ENCODE measurements around the gene OGFR.

GRCh38 chr20:62774762-62775161 is 29.9 kb upstream of the OGFR start:
- no peak for TF ChIP-seq POLR2A (IDR thresholded peaks at IDR 0.05; ENCODE audit: extremely low read depth, insufficient read length)
- TF ChIP-seq, protein P1, sequence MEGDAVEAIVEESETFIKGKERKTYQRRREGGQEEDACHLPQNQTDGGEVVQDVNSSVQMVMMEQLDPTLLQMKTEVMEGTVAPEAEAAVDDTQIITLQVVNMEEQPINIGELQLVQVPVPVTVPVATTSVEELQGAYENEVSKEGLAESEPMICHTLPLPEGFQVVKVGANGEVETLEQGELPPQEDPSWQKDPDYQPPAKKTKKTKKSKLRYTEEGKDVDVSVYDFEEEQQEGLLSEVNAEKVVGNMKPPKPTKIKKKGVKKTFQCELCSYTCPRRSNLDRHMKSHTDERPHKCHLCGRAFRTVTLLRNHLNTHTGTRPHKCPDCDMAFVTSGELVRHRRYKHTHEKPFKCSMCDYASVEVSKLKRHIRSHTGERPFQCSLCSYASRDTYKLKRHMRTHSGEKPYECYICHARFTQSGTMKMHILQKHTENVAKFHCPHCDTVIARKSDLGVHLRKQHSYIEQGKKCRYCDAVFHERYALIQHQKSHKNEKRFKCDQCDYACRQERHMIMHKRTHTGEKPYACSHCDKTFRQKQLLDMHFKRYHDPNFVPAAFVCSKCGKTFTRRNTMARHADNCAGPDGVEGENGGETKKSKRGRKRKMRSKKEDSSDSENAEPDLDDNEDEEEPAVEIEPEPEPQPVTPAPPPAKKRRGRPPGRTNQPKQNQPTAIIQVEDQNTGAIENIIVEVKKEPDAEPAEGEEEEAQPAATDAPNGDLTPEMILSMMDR (IDR thresholded peaks at IDR 0.05; ENCODE audit: low read depth, low read length) = no peak

All from NB4 (cell line).